Measurements from ENCODE around the gene LCP2. TPM values are rescaled to one million over a fixed set of nuclear protein-coding genes. Genes with fewer than 3 reads are reported as not detected.

Gene LCP2
- total and polyA plus RNA-seq, 10 of the 15 experiments (the other 5 are each of a cell fraction or from before 2014, with no cell fraction given): 8.0 to 50.5 (median 20.6) TPM

DNA sequence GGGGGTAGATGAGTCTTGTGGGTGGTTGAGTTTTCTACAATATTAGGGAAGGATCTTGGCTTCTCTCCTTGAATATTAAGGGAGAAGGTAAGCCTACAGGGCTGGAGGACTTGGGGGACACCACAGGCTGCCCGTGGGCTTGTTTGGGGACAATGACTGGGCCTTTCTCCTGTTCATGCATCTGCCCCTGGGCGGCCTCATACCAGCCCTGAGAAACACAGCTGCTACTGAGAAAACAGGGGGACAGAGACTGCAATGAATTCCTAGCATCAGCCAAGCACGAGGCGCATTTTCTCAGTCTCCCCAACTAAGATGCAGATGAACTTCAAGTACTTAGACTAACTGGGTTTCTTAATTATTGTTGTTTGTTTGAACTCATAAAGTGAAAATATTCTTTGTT lies 40.2 kb downstream of the LCP2 start:
- H3K79me2 ChIP-seq (ENCODE audit: control insufficient read depth, insufficient read depth, low read length): no peaks in the 10 kb centered on the region
- no peak overlapping the region for H3K27ac ChIP-seq (ENCODE audit: control insufficient read depth, insufficient read depth)
- BruUV-seq (replicated peaks): no TSS peak
- ATAC-seq (no peak), DNase-seq (ENCODE audit: low read depth, low spot score) (no peak), FAIRE-seq (no peak)
- CTCF ChIA-PET: interaction anchor here (1.1 to 2.5 kb wide), 2 partner anchors 9 to 10 kb away, joined by 6 to 21 read pairs; no protein-coding TSS in a partner anchor
- H2AFZ ChIP-seq (ENCODE audit: control insufficient read depth, low read depth, low read length): no peak overlapping the region
- in situ Hi-C loops (cut with MboI) (no loop called here), intact Hi-C loops (cut with micrococcal nuclease; ENCODE audit: unreplicated experiment) (no loop called here)
- H3K4me1 ChIP-seq (ENCODE audit: control insufficient read depth, insufficient read depth, low read length): no peaks in the 10 kb centered on the region
- no peaks in the 10 kb centered on the region for H3K9me3 ChIP-seq (replicated peaks; ENCODE audit: control insufficient read depth, insufficient read depth, low read length)
- H3K9ac ChIP-seq (ENCODE audit: control insufficient read depth, insufficient read depth, low read length): no peak overlapping the region
- H3K27me3 ChIP-seq (replicated peaks in 1 of 2; ENCODE audit: control insufficient read depth in 2 of 2, insufficient read depth in 2 of 2, low read length in 1 of 2): no peaks in the 10 kb centered on the region
- H3K4me2 ChIP-seq (ENCODE audit: control insufficient read depth, insufficient read depth): no peak overlapping the region
- H4K20me1 ChIP-seq (ENCODE audit: control insufficient read depth, insufficient read depth): no peaks in the 10 kb centered on the region
- POLR2A ChIA-PET: no interaction called here
- no peak overlapping the region for H3K4me3 ChIP-seq
- peaks cover 8 to 20% of the 10 kb centered on the region in 2 experiments; a peak in 3 of 4 replicates for H3K36me3 ChIP-seq (ENCODE audit: control insufficient read depth in 2 of 2, insufficient read depth in 2 of 2, low read length in 1 of 2)
- 96% methylated on average over 4 of the region's 4 CpGs for WGBS (ENCODE audit: insufficient coverage, insufficient replicate concordance, low lambda C conversion rate, missing lambda C conversion rate)
- SMC1A ChIA-PET (ENCODE audit: uncharacterized antibody, unreplicated experiment): interaction anchor here (1.9 to 2.4 kb wide), 3 partner anchors 10 to 82 kb away, joined by 4 to 11 read pairs (median 8); no protein-coding TSS in a partner anchor
- RAD21 ChIA-PET (ENCODE audit: unreplicated experiment): interaction anchor here (0.9 kb wide), 1 partner anchor 9 kb away, joined by 4 read pairs; no protein-coding TSS in a partner anchor
- TF ChIP-seq IRF4 (IDR thresholded peaks at IDR 0.05; ENCODE audit: low read depth, low read length): no peak
- TF ChIP-seq, protein P1, sequence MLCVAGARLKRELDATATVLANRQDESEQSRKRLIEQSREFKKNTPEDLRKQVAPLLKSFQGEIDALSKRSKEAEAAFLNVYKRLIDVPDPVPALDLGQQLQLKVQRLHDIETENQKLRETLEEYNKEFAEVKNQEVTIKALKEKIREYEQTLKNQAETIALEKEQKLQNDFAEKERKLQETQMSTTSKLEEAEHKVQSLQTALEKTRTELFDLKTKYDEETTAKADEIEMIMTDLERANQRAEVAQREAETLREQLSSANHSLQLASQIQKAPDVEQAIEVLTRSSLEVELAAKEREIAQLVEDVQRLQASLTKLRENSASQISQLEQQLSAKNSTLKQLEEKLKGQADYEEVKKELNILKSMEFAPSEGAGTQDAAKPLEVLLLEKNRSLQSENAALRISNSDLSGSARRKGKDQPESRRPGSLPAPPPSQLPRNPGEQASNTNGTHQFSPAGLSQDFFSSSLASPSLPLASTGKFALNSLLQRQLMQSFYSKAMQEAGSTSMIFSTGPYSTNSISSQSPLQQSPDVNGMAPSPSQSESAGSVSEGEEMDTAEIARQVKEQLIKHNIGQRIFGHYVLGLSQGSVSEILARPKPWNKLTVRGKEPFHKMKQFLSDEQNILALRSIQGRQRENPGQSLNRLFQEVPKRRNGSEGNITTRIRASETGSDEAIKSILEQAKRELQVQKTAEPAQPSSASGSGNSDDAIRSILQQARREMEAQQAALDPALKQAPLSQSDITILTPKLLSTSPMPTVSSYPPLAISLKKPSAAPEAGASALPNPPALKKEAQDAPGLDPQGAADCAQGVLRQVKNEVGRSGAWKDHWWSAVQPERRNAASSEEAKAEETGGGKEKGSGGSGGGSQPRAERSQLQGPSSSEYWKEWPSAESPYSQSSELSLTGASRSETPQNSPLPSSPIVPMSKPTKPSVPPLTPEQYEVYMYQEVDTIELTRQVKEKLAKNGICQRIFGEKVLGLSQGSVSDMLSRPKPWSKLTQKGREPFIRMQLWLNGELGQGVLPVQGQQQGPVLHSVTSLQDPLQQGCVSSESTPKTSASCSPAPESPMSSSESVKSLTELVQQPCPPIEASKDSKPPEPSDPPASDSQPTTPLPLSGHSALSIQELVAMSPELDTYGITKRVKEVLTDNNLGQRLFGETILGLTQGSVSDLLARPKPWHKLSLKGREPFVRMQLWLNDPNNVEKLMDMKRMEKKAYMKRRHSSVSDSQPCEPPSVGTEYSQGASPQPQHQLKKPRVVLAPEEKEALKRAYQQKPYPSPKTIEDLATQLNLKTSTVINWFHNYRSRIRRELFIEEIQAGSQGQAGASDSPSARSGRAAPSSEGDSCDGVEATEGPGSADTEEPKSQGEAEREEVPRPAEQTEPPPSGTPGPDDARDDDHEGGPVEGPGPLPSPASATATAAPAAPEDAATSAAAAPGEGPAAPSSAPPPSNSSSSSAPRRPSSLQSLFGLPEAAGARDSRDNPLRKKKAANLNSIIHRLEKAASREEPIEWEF (IDR thresholded peaks at IDR 0.05; ENCODE audit: insufficient replicate concordance, low read depth, low read length): no peak
- TF ChIP-seq, protein P2, sequence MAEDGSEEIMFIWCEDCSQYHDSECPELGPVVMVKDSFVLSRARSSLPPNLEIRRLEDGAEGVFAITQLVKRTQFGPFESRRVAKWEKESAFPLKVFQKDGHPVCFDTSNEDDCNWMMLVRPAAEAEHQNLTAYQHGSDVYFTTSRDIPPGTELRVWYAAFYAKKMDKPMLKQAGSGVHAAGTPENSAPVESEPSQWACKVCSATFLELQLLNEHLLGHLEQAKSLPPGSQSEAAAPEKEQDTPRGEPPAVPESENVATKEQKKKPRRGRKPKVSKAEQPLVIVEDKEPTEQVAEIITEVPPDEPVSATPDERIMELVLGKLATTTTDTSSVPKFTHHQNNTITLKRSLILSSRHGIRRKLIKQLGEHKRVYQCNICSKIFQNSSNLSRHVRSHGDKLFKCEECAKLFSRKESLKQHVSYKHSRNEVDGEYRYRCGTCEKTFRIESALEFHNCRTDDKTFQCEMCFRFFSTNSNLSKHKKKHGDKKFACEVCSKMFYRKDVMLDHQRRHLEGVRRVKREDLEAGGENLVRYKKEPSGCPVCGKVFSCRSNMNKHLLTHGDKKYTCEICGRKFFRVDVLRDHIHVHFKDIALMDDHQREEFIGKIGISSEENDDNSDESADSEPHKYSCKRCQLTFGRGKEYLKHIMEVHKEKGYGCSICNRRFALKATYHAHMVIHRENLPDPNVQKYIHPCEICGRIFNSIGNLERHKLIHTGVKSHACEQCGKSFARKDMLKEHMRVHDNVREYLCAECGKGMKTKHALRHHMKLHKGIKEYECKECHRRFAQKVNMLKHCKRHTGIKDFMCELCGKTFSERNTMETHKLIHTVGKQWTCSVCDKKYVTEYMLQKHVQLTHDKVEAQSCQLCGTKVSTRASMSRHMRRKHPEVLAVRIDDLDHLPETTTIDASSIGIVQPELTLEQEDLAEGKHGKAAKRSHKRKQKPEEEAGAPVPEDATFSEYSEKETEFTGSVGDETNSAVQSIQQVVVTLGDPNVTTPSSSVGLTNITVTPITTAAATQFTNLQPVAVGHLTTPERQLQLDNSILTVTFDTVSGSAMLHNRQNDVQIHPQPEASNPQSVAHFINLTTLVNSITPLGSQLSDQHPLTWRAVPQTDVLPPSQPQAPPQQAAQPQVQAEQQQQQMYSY (CRISPR knock-in tag; IDR thresholded peaks at IDR 0.05): no peak
- TF ChIP-seq, protein P3, sequence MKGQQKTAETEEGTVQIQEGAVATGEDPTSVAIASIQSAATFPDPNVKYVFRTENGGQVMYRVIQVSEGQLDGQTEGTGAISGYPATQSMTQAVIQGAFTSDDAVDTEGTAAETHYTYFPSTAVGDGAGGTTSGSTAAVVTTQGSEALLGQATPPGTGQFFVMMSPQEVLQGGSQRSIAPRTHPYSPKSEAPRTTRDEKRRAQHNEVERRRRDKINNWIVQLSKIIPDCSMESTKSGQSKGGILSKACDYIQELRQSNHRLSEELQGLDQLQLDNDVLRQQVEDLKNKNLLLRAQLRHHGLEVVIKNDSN (IDR thresholded peaks at IDR 0.05; ENCODE audit: borderline replicate concordance, extremely low read length, insufficient read depth, low read depth, low read length): no peak
- TF ChIP-seq, protein P4, sequence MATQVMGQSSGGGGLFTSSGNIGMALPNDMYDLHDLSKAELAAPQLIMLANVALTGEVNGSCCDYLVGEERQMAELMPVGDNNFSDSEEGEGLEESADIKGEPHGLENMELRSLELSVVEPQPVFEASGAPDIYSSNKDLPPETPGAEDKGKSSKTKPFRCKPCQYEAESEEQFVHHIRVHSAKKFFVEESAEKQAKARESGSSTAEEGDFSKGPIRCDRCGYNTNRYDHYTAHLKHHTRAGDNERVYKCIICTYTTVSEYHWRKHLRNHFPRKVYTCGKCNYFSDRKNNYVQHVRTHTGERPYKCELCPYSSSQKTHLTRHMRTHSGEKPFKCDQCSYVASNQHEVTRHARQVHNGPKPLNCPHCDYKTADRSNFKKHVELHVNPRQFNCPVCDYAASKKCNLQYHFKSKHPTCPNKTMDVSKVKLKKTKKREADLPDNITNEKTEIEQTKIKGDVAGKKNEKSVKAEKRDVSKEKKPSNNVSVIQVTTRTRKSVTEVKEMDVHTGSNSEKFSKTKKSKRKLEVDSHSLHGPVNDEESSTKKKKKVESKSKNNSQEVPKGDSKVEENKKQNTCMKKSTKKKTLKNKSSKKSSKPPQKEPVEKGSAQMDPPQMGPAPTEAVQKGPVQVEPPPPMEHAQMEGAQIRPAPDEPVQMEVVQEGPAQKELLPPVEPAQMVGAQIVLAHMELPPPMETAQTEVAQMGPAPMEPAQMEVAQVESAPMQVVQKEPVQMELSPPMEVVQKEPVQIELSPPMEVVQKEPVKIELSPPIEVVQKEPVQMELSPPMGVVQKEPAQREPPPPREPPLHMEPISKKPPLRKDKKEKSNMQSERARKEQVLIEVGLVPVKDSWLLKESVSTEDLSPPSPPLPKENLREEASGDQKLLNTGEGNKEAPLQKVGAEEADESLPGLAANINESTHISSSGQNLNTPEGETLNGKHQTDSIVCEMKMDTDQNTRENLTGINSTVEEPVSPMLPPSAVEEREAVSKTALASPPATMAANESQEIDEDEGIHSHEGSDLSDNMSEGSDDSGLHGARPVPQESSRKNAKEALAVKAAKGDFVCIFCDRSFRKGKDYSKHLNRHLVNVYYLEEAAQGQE (IDR thresholded peaks at IDR 0.05; ENCODE audit: low read depth, low read length): no peak
- TF ChIP-seq, protein P5, sequence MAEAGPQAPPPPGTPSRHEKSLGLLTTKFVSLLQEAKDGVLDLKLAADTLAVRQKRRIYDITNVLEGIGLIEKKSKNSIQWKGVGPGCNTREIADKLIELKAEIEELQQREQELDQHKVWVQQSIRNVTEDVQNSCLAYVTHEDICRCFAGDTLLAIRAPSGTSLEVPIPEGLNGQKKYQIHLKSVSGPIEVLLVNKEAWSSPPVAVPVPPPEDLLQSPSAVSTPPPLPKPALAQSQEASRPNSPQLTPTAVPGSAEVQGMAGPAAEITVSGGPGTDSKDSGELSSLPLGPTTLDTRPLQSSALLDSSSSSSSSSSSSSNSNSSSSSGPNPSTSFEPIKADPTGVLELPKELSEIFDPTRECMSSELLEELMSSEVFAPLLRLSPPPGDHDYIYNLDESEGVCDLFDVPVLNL (IDR thresholded peaks at IDR 0.05; ENCODE audit: low read depth, low read length): no peak
- TF ChIP-seq EGR1 (IDR thresholded peaks at IDR 0.05; ENCODE audit: borderline replicate concordance in 1 of 2, low read depth in 2 of 2, low read length in 2 of 2): no peak
- TF ChIP-seq ZSCAN29 (IDR thresholded peaks at IDR 0.05): no peak
